ENCODE results near the gene KRTAP12-3. TPM values are rescaled to one million over a fixed set of nuclear protein-coding genes. Genes with fewer than 3 reads are reported as not detected.
"Not testable (repeated sequence)": the region's sequence is repeated elsewhere in the genome, so short reads cannot be mapped to it uniquely, and the experiment has no call there.

The KRTAP12-3 gene
- total RNA-seq, 2 donors from 2014 or later = not detected

DNA sequence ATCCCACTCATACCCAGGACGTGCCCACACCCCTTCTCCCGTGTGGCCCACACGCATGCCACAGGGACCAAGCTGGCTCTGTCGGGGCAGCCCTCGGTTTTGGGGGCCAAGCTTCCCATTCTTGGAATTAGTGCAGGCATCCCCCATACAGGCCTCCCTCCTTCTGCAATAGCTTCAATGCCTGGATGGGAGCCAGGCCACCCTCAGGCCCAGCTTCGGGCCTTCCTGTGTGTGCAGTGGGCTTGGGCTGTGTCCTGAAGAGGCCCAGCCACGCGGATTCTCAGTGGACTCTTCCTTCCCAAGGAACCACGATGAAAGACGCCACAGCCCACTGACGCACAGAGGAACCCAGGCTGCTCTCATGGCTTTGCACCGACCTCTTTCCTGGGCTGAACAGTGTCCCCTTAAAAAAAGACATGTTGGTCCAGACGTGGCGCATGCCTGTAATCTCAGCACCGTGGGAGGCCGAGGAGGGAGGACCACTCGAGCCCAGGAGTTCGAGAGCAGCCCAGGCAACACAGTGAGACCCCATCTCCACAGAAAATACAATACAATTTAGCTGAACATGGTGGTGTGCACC lies 8.1 kb upstream of the KRTAP12-3 start:
- peaks cover 6% of the 10 kb centered on the region for H3K9me3 ChIP-seq (ENCODE audit: control insufficient read depth, low read length, poor library complexity, severe bottlenecking)
- no peak overlapping the region for H3K27ac Mint-ChIP-seq
- no peak overlapping the region for H3K4me3 Mint-ChIP-seq
- no peak for ATAC-seq
- H3K4me1 Mint-ChIP-seq = peaks cover 13% of the 10 kb centered on the region
- DNase-seq = no peak
- H3K27me3 Mint-ChIP-seq = no peaks in the 10 kb centered on the region
- no peaks in the 10 kb centered on the region for H3K36me3 Mint-ChIP-seq (ENCODE audit: low read depth)

DNA sequence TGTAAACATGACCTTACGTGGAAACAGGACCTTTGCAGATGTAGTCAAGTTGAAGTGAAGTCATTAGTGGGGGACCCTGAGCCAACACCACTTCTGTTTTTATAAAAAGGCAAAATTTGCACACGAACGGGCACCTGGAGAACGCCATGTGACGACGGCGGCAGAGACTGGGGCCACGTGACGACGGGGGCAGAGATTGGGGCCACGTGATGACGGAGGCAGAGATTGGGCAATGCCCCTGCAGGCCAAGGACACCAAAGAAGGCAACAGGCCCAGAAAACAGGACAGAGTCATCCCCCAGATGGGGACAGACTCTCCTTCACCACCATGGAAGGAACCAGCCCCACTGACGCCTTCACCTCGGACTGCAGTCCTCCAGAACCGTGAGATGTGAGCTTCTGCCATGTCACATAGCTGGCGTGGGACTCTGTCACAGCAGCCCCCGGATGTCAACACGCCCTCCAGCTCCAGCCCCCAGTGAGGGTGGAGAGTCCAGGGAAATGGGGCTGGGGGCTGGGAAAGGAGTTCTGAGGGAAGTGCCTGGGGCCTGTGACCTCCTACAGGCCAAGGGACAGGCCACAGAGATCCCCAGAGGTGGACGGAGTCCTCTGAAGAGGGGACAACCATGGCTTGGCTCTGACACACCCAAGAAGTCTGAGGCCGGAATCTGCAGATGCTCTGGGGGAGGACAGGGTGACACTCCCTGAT lies 7.3 kb upstream of the KRTAP12-3 start:
- DNase-seq (no peak), ATAC-seq (no peak)
- no peaks in the 10 kb centered on the region for H3K9me3 ChIP-seq (ENCODE audit: control insufficient read depth, low read length, poor library complexity, severe bottlenecking)
- Mint-ChIP-seq H3K4me1 (peaks cover 14% of the 10 kb centered on the region), H3K4me3 (no peak overlapping the region), H3K27ac (no peak overlapping the region), H3K36me3 (ENCODE audit: low read depth) (no peaks in the 10 kb centered on the region), H3K27me3 (no peaks in the 10 kb centered on the region)

DNA sequence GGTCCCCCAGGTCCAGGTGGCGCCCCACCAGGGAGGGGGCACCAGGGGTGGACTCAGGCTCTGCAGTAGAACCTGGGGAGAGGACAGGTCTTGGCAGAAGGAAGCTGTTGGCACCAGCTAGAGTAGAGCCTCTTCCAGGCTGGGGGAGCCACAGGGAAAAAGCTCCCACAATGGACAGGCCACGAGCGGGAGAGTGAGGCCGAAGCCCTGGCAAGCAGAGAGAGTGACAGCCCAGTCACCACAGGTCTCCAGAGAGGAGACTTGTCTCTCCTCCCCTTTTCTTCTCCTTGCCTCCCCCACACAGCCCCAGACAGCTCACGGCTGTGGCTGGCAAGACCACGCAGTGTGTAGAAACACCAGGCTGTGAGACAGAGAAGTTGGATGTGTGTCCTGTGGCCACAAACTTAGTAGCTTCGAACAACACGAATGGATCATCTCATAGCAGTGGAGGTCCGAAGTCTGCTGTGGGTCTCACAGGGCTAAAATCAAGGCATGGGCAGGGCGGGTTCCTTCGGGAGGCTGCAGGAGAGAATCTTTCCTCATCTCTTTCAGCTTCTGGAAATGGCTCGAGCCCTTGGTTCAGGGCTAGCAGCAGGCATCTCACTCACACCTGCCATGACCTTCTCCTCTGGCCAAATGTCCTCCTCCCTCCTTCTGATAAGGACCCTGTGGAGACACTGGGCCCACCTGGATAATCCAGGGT lies 6.6 kb upstream of the KRTAP12-3 start:
- Mint-ChIP-seq H3K4me1 (peaks cover 14% of the 10 kb centered on the region), H3K4me3 (no peak overlapping the region), H3K27me3 (no peaks in the 10 kb centered on the region), H3K27ac (no peak overlapping the region), H3K36me3 (ENCODE audit: low read depth) (no peaks in the 10 kb centered on the region)
- H3K9me3 ChIP-seq (ENCODE audit: control insufficient read depth, low read length, poor library complexity, severe bottlenecking) = no peaks in the 10 kb centered on the region
- ATAC-seq (no peak), DNase-seq (no peak)

DNA sequence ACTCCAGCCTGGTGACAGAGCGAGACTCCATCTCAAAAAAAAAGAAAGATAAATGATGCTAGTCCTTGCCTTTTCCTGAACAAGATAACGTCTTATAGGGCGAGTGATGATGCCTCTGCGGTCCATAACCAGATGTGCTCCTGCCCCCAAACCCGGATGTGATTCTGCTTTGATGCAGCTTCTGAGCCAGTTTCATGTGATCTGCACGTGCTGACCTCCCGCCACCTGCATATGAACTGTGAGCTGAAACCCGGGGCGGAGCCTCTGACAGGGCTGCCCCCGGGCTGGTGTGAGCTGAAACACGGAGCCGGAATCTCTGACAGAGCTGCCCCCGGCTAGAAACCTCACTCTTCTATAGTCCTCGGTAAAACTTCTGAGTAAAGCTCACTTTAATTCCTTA lies 4.6 kb upstream of the KRTAP12-3 start:
- no peaks in the 10 kb centered on the region for H3K36me3 Mint-ChIP-seq (ENCODE audit: low read depth)
- peaks cover 4% of the 10 kb centered on the region for H3K9me3 ChIP-seq (ENCODE audit: control insufficient read depth, low read length, poor library complexity, severe bottlenecking)
- no peaks in the 10 kb centered on the region for H3K27me3 Mint-ChIP-seq
- ATAC-seq = no peak
- no peak overlapping the region for H3K4me3 Mint-ChIP-seq
- H3K4me1 Mint-ChIP-seq = peaks cover 28% of the 10 kb centered on the region
- H3K27ac Mint-ChIP-seq = peak overlapping the region; percentile 83
- DNase-seq = no peak

DNA sequence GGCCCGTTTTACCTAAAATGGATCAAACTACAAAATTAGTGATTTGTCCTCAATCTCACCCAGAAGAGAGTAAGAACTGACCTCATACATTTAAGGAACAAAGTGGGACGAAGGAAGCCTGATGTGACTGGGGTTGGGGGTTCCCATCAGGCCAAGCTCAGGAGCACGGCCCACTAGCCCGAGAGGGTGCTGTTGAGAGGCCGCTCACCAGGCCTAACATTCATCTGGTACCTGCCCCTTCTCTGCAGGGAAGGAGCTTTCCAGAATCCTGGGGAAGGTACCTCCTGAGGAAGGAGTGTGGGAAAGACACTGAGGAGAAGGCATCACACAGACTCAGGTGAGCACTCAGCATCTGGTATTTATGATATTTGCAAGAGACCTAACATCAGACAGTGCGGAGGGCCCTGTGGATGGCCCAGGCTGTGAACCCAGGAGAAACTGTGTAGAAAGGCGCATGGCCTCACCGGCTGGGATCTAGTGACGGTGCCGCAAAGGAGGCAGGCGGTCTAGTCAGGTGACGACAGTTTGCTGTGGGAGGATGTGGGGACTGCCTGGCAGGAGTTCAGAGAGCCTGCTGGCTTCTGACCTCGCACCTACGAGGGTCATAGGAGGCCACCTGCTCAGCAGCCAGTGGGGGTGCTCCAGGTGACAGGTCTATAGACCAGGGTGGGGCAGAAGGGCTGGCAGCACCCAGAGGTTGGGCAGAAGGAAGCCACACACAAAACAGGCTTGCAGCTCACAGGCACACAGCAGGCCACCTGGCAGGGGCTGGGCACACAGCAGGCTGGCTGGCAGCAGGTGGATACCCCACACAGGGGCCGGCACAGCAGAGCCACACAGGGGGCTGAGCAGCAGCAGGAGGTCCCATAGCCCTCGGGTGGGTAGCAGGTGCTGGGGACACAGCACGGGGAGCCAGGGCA lies 3.8 kb upstream of the KRTAP12-3 start:
- Mint-ChIP-seq H3K4me1 (peaks cover 36% of the 10 kb centered on the region), H3K36me3 (ENCODE audit: low read depth) (no peaks in the 10 kb centered on the region), H3K4me3 (peak overlapping the region; percentile 63), H3K27me3 (no peaks in the 10 kb centered on the region), H3K27ac (peak overlapping the region; percentile 83)
- ATAC-seq (peak; percentile 70), DNase-seq (peak in 2 of 3 donors; percentile 49 to 55)
- peaks cover 4% of the 10 kb centered on the region for H3K9me3 ChIP-seq (ENCODE audit: control insufficient read depth, low read length, poor library complexity, severe bottlenecking)

DNA sequence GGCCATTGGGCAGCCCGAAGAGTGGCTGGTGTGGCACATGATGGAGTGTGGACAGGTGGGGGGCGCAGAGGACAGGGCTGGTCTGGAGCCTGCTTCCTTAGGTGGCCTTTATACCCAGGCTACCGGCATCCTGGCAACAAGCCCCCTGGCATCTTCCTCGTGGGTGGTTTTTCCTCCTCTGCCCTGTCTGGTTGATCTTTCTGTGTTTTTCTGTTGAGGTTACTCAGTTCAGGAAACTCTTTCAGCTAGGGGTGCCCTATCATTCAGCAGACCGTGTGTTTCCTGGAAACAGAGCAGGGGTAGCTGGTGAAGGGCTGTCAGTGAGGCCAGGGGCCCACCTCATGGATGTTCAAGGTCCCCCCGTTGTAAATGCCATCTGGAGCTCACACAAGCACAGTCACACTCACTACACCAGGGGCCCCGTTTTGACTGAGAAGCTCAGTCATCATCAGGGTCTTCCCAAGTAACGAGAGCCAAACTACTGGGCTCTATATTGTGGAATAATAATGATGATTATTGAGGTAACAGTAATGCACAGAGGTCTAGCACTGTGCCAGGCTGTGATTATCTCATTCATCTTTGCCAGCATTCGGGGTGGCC lies 3.1 kb upstream of the KRTAP12-3 start, which contains the start of gene KRTAP12-4:
KRTAP12-4 (minus strand) TSS at position 84 of the 600 bp plus-strand sequence; CDS start at position 39, 45 bp downstream.
- peak within 1 kb of the TSS; percentile 96 for H3K27ac Mint-ChIP-seq
- ATAC-seq (no peak), DNase-seq (no peak)
- H3K36me3 Mint-ChIP-seq (ENCODE audit: low read depth) = no peaks in the 10 kb centered on the region
- H3K4me1 Mint-ChIP-seq = peaks cover 44% of the 10 kb centered on the region
- H3K4me3 Mint-ChIP-seq = peak within 1 kb of the TSS; percentile 63
- H3K27me3 Mint-ChIP-seq = no peaks in the 10 kb centered on the region
- peaks cover 4% of the 10 kb centered on the region for H3K9me3 ChIP-seq (ENCODE audit: control insufficient read depth, low read length, poor library complexity, severe bottlenecking)

DNA sequence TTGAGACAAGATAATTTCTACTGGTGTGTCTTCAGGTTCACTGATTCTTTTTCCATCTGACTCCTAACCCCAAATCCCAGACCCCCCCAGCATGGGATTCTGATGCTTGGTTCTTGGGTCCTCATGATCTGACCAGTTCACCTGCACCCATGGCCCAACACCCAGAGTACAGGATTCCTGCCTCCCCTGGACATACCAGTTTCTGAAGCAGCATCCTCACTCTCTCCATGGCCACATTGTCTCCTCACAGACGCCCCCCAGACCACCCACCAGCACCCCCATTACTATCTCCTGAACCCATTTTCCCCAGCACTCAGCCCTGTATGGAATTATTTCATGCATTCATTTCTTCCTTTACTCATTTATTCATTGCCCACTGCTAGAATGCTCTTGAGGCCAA lies 864 bp upstream of the KRTAP12-3 start:
- no peaks in the 10 kb centered on the region for H3K36me3 Mint-ChIP-seq (ENCODE audit: low read depth)
- ATAC-seq (no peak), DNase-seq (no peak)
- H3K27ac Mint-ChIP-seq = peak overlapping the region; percentile 96
- peaks cover 4% of the 10 kb centered on the region for H3K9me3 ChIP-seq (ENCODE audit: control insufficient read depth, low read length, poor library complexity, severe bottlenecking)
- H3K4me3 Mint-ChIP-seq = peak overlapping the region; percentile 58
- H3K27me3 Mint-ChIP-seq = no peaks in the 10 kb centered on the region
- H3K4me1 Mint-ChIP-seq = peaks cover 47% of the 10 kb centered on the region

DNA sequence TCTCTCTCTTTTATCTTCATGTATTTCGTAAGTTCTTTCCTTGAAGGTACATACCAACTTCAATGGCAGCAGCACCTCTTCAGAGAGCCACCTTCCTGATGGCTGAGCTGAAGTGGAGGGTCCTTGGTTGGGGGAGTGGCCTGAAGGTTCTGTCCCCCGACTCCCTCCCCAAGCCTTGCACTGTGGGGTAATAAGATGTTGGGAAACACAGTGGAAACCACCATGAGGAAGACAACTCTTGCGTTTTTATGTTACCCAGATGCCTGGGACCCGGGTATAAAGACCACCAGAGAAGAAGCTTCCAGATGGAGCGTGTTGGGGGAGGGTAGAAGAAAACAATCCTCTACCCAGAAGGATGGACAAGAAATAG lies 794 bp downstream of the KRTAP12-3 start:
- Mint-ChIP-seq H3K36me3 (ENCODE audit: low read depth) (no peaks in the 10 kb centered on the region), H3K4me3 (peak overlapping the region; percentile 75), H3K4me1 (peaks cover 45% of the 10 kb centered on the region), H3K27me3 (no peaks in the 10 kb centered on the region), H3K27ac (peak overlapping the region; percentile 96)
- no peak for DNase-seq
- no peak for ATAC-seq
- H3K9me3 ChIP-seq (ENCODE audit: control insufficient read depth, low read length, poor library complexity, severe bottlenecking) = peaks cover 4% of the 10 kb centered on the region

DNA sequence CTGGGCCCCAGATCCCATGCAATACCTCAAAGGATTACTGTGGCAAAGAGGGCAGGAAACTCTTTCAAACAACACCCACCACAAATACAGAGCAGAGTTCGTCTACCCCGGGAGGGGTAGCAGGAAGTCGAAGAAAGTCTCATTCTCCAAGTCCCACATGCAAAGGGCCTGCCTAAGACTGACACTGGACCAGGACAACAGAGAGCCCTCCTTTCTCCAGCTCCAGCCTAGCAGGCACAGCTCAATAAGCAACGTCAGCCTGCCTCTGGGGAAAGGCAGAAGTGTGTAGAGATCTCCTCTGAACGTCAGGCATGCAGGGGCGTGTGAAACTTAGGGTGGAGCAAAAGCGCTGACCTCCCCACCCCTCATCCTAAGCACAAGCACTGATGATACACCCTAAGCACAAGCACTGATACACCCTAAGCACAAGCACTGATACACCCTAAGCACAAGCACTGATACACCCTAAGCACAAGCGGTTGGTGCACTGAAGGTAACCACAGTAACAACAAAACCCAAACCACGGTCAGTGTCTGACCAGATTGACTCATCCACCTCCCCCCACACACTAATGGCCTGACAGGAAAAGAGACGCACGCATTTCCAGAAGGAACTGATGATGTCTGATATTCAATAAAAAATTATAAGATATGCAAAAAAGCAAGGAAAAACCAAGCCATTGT lies 1.3 kb downstream of the KRTAP12-3 start:
- peak in 1 of 3 donors; percentile 11 for DNase-seq
- H3K27me3 Mint-ChIP-seq = no peaks in the 10 kb centered on the region
- peaks cover 39% of the 10 kb centered on the region for H3K4me1 Mint-ChIP-seq
- no peaks in the 10 kb centered on the region for H3K36me3 Mint-ChIP-seq (ENCODE audit: low read depth)
- peak overlapping the region; percentile 75 for H3K4me3 Mint-ChIP-seq
- H3K27ac Mint-ChIP-seq = peak overlapping the region; percentile 96
- no peak for ATAC-seq
- peaks cover 4% of the 10 kb centered on the region for H3K9me3 ChIP-seq (ENCODE audit: control insufficient read depth, low read length, poor library complexity, severe bottlenecking)

DNA sequence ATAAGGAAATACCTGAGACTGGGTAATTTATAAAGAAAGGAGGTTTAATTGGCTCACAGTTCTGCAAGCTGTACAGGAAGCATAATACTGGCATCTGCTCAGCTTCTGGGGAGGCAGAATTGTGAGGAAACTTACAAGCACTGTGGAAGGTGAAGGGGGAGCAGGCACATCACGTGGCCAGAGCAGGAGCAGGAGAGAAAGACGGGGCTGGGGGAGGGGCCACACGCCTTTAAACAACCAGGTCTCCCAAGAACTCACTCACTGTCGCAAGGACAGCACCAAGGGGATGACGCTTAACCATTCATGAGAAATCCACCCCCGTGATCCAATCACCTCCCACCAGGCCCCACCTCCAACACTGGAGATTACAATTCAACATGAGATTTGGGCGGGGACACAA lies 3.8 kb downstream of the KRTAP12-3 start:
- H3K9me3 ChIP-seq (ENCODE audit: control insufficient read depth, low read length, poor library complexity, severe bottlenecking); H3K27me3 Mint-ChIP-seq; ATAC-seq; DNase-seq; H3K27ac Mint-ChIP-seq; H3K36me3 Mint-ChIP-seq (ENCODE audit: low read depth): not testable (repeated sequence)
- Mint-ChIP-seq H3K4me3 (peak overlapping the region; percentile 21), H3K4me1 (peaks cover 34% of the 10 kb centered on the region)

DNA sequence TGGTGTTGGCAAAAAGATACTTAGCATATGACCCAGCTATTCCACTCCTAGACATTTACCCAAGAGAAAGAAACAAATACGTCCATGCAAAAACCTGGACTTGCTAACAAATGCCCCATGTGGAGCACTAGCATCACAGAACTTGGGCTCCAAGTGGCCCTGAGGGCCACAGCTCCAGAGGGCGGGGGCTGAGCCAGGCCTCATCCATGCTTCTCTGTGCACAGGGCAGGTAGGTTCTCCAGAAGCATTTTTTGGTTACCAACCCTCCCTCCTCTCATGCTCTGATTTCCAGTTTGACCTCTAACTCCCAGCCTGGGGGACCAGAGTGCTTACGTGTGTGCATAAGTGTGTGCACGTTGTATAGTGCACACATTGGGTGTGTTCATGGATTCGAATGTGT lies 7.0 kb downstream of the KRTAP12-3 start:
- no peak overlapping the region for H3K27ac Mint-ChIP-seq
- ATAC-seq (no peak), DNase-seq (no peak)
- H3K36me3 Mint-ChIP-seq (ENCODE audit: low read depth) = no peaks in the 10 kb centered on the region
- no peak overlapping the region for H3K4me3 Mint-ChIP-seq
- no peaks in the 10 kb centered on the region for H3K9me3 ChIP-seq (ENCODE audit: control insufficient read depth, low read length, poor library complexity, severe bottlenecking)
- H3K4me1 Mint-ChIP-seq = peaks cover 6% of the 10 kb centered on the region
- H3K27me3 Mint-ChIP-seq = peaks cover 4% of the 10 kb centered on the region
